ENCODE results near the gene ARNT2. TPM values are rescaled to one million over a fixed set of nuclear protein-coding genes. Genes with fewer than 3 reads are reported as not detected.

The ARNT2 gene
- total RNA-seq, 1 donor from 2014 or later: 0.26 TPM

DNA sequence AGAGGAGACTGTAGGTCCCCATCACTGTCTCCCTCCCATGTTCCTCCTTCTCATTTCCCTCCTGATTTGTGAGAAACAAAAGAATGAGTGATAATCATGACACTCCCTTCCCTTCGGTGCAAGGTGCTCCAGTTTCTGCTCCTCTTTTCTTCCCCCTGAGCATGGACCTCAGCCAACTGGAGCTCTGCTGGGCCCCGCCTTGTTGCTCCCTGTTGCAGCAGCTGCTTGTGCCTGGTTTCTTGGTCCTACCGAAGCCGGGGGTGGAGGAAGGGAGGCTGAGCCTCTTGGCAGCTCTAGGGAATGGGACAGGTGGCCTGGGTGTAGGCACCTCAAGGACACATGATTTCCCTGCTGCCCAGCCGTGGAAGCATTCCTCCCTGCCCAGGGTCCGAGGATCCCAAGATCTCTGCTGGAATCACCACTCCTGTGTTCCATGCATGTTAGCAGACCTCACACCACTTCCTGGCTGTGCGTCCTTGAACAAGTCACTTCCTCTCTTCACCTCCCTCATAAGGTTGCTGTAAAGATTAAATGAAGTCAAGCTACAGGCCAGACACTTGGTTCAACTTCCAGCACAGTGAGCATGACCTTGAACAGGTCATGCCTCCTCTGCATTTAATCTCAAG, 159.3 kb downstream of the ARNT2 start:
- Histone ChIP-seq H3K36me3 (ENCODE audit: control insufficient read depth, insufficient read depth, low read length) (no peaks in the 10 kb centered on the region), H3K27me3 (ENCODE audit: control insufficient read depth, insufficient read depth, low read length) (no peaks in the 10 kb centered on the region), H3K4me3 (ENCODE audit: low read depth, low read length) (no peak overlapping the region)
- TF ChIP-seq, protein P1, sequence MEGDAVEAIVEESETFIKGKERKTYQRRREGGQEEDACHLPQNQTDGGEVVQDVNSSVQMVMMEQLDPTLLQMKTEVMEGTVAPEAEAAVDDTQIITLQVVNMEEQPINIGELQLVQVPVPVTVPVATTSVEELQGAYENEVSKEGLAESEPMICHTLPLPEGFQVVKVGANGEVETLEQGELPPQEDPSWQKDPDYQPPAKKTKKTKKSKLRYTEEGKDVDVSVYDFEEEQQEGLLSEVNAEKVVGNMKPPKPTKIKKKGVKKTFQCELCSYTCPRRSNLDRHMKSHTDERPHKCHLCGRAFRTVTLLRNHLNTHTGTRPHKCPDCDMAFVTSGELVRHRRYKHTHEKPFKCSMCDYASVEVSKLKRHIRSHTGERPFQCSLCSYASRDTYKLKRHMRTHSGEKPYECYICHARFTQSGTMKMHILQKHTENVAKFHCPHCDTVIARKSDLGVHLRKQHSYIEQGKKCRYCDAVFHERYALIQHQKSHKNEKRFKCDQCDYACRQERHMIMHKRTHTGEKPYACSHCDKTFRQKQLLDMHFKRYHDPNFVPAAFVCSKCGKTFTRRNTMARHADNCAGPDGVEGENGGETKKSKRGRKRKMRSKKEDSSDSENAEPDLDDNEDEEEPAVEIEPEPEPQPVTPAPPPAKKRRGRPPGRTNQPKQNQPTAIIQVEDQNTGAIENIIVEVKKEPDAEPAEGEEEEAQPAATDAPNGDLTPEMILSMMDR (IDR thresholded peaks at IDR 0.05; ENCODE audit: insufficient read depth, low read length, severe bottlenecking): no peak
- FAIRE-seq (peak; percentile 96), DNase-seq (ENCODE audit: low read depth) (no peak)

- Histone ChIP-seq H3K36me3 (ENCODE audit: control insufficient read depth, insufficient read depth, low read length) (no peaks in the 10 kb centered on the region), H3K27me3 (ENCODE audit: control insufficient read depth, insufficient read depth, low read length) (no peaks in the 10 kb centered on the region), H3K4me3 (ENCODE audit: low read depth, low read length) (no peak overlapping the region)
- no peak for FAIRE-seq
- DNase-seq (ENCODE audit: low read depth): no peak
- TF ChIP-seq, protein P1 (IDR thresholded peaks at IDR 0.05; ENCODE audit: insufficient read depth, low read length, severe bottlenecking): no peak
Measured at GRCh38 chr15:80564056-80564455, 159.9 kb downstream of the ARNT2 start.

GRCh38 chr15:80565398-80565797, 161.2 kb downstream of the ARNT2 start:
- DNase-seq (ENCODE audit: low read depth): no peak
- Histone ChIP-seq H3K36me3 (ENCODE audit: control insufficient read depth, insufficient read depth, low read length) (no peaks in the 10 kb centered on the region), H3K27me3 (ENCODE audit: control insufficient read depth, insufficient read depth, low read length) (no peaks in the 10 kb centered on the region), H3K4me3 (ENCODE audit: low read depth, low read length) (no peak overlapping the region)
- FAIRE-seq: no peak
- TF ChIP-seq, protein P1 (IDR thresholded peaks at IDR 0.05; ENCODE audit: insufficient read depth, low read length, severe bottlenecking): no peak

GRCh38 chr15:80565988-80566387, 161.8 kb downstream of the ARNT2 start:
- TF ChIP-seq, protein P1 (IDR thresholded peaks at IDR 0.05; ENCODE audit: insufficient read depth, low read length, severe bottlenecking): no peak

GRCh38 chr15:80567721-80568157, 163.6 kb downstream of the ARNT2 start:
- Histone ChIP-seq H3K36me3 (ENCODE audit: control insufficient read depth, insufficient read depth, low read length) (no peaks in the 10 kb centered on the region), H3K27me3 (ENCODE audit: control insufficient read depth, insufficient read depth, low read length) (no peaks in the 10 kb centered on the region), H3K4me3 (ENCODE audit: low read depth, low read length) (no peak overlapping the region)
- TF ChIP-seq, protein P1 (IDR thresholded peaks at IDR 0.05; ENCODE audit: insufficient read depth, low read length, severe bottlenecking): peak; percentile 86
- peak; percentile 82 for DNase-seq (ENCODE audit: low read depth)
- peak; percentile 92 for FAIRE-seq

More at GRCh38 chr15:80565988-80566387, 161.8 kb downstream of the ARNT2 start:
- DNase-seq (ENCODE audit: low read depth) (no peak), FAIRE-seq (no peak)
- H3K27me3 ChIP-seq (ENCODE audit: control insufficient read depth, insufficient read depth, low read length): no peaks in the 10 kb centered on the region
- no peaks in the 10 kb centered on the region for H3K36me3 ChIP-seq (ENCODE audit: control insufficient read depth, insufficient read depth, low read length)
- H3K4me3 ChIP-seq (ENCODE audit: low read depth, low read length): no peak overlapping the region

DNA sequence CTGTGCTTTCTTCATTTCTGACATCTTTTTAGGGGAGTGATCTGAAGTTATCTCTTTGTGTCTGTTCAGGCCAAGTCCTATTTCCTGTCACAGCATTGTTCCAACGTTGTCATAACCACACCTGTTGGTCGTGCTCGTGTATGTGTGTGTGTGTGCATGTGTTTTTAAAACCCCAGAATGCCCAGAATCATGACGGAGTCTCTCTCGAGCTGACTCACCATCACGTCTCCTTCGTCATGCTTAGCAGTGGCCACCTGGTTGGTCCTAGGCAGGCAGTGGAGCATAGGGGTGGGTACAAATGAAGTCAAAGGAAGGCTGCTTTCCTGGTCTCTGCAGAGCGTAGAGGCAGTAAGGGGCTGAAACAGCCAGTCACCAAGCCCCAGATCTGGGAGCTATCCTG, 164.1 kb downstream of the ARNT2 start:
- H3K36me3 ChIP-seq (ENCODE audit: control insufficient read depth, insufficient read depth, low read length): no peaks in the 10 kb centered on the region
- no peaks in the 10 kb centered on the region for H3K27me3 ChIP-seq (ENCODE audit: control insufficient read depth, insufficient read depth, low read length)
- DNase-seq (ENCODE audit: low read depth): peak; percentile 78
- H3K4me3 ChIP-seq (ENCODE audit: low read depth, low read length): no peak overlapping the region
- FAIRE-seq: peak; percentile 23
- TF ChIP-seq, protein P1 (IDR thresholded peaks at IDR 0.05; ENCODE audit: insufficient read depth, low read length, severe bottlenecking): no peak
